D341Med (cell line): ENCODE measurements around the gene TULP4.

Experiments
- DNase-seq: peaks from one replicate; pipeline ENCODE4 v3.0.0; 2012; ENCODE audit warnings: low spot score

The TULP4 gene

GRCh38 chr6:158358450-158359077 is 46.3 kb downstream of the TULP4 start:
- peak; percentile 82 for DNase-seq

- DNase-seq, result no peak
Measured at GRCh38 chr6:158361068-158361467, 48.8 kb downstream of the TULP4 start.

GRCh38 chr6:158361961-158362669 is 49.9 kb downstream of the TULP4 start:
- no peak for DNase-seq

- no peak for DNase-seq
Measured at GRCh38 chr6:158366363-158366762, 54.1 kb downstream of the TULP4 start.

GRCh38 chr6:158367816-158368215 is 55.6 kb downstream of the TULP4 start:
- no peak for DNase-seq

- no peak for DNase-seq
Measured at GRCh38 chr6:158369241-158369640, 57.0 kb downstream of the TULP4 start.

GRCh38 chr6:158370805-158371204 is 58.5 kb downstream of the TULP4 start:
- DNase-seq, result no peak

- DNase-seq, result no peak
Measured at GRCh38 chr6:158371261-158371660, 59.0 kb downstream of the TULP4 start.

- DNase-seq, result no peak
Measured at GRCh38 chr6:158372574-158372973, 60.3 kb downstream of the TULP4 start.

GRCh38 chr6:158373214-158373613 is 60.9 kb downstream of the TULP4 start:
- DNase-seq, result no peak

GRCh38 chr6:158374020-158374419 is 61.8 kb downstream of the TULP4 start:
- DNase-seq, result no peak

GRCh38 chr6:158376631-158377081 is 64.4 kb downstream of the TULP4 start:
- DNase-seq, result no peak

GRCh38 chr6:158377860-158378259 is 65.6 kb downstream of the TULP4 start:
- no peak for DNase-seq

GRCh38 chr6:158379336-158379735 is 67.1 kb downstream of the TULP4 start:
- no peak for DNase-seq

- DNase-seq, result no peak
Measured at GRCh38 chr6:158381214-158381613, 68.9 kb downstream of the TULP4 start.

GRCh38 chr6:158382491-158382890 is 70.2 kb downstream of the TULP4 start:
- DNase-seq, result no peak

- DNase-seq, result no peak
Measured at GRCh38 chr6:158383057-158383456, 70.8 kb downstream of the TULP4 start.

GRCh38 chr6:158383542-158383941 is 71.3 kb downstream of the TULP4 start:
- no peak for DNase-seq

- no peak for DNase-seq
Measured at GRCh38 chr6:158384671-158385110, 72.4 kb downstream of the TULP4 start.

GRCh38 chr6:158387036-158387435 is 74.8 kb downstream of the TULP4 start:
- DNase-seq, result no peak

- DNase-seq, result no peak
Measured at GRCh38 chr6:158387578-158387977, 75.3 kb downstream of the TULP4 start.

- no peak for DNase-seq
Measured at GRCh38 chr6:158388727-158389126, 76.5 kb downstream of the TULP4 start.

- no peak for DNase-seq
Measured at GRCh38 chr6:158389193-158389919, 77.1 kb downstream of the TULP4 start.
